GM18517 (cell line): ENCODE results near the gene MED31.
"Not testable (repeated sequence)": the region's sequence is repeated elsewhere in the genome, so short reads cannot be mapped to it uniquely, and the experiment has no call there.

Source experiments
- ATAC-seq: cut with Tn5 transposase; IDR thresholded peaks from one replicate; pipeline ENCODE4 v1.9.1; 2021; ENCODE audit warnings: mild to moderate bottlenecking, moderate library complexity; ENCODE audit not compliant: unreplicated experiment

Gene MED31

GRCh38 chr17:6677946-6678345, 26.5 kb upstream of the MED31 start:
- no peak for ATAC-seq

GRCh38 chr17:6677158-6677831, 25.9 kb upstream of the MED31 start:
- ATAC-seq: no peak

- ATAC-seq: no peak
Measured at GRCh38 chr17:6676802-6677157, 25.4 kb upstream of the MED31 start.

- ATAC-seq: no peak
Measured at GRCh38 chr17:6675201-6675825, 23.9 kb upstream of the MED31 start.

- no peak for ATAC-seq
Measured at GRCh38 chr17:6674586-6674985, 23.2 kb upstream of the MED31 start.

- no peak for ATAC-seq
Measured at GRCh38 chr17:6671431-6671830, 20.0 kb upstream of the MED31 start.

- ATAC-seq: no peak
Measured at GRCh38 chr17:6670999-6671398, 19.6 kb upstream of the MED31 start.

GRCh38 chr17:6670571-6670970, 19.2 kb upstream of the MED31 start:
- no peak for ATAC-seq

GRCh38 chr17:6669479-6670212, 18.2 kb upstream of the MED31 start:
- no peak for ATAC-seq

GRCh38 chr17:6668727-6669425, 17.5 kb upstream of the MED31 start:
- no peak for ATAC-seq

- ATAC-seq: no peak
Measured at GRCh38 chr17:6668219-6668618, 16.8 kb upstream of the MED31 start.

- ATAC-seq: no peak
Measured at GRCh38 chr17:6667516-6667915, 16.1 kb upstream of the MED31 start.

- ATAC-seq: no peak
Measured at GRCh38 chr17:6666557-6666956, 15.2 kb upstream of the MED31 start.

- no peak for ATAC-seq
Measured at GRCh38 chr17:6666077-6666521, 14.7 kb upstream of the MED31 start.

GRCh38 chr17:6663200-6663599, 11.8 kb upstream of the MED31 start:
- not testable (repeated sequence) for ATAC-seq

- no peak for ATAC-seq
Measured at GRCh38 chr17:6661464-6661848, 10.1 kb upstream of the MED31 start.

GRCh38 chr17:6660805-6661463, 9.5 kb upstream of the MED31 start:
- ATAC-seq: peak; percentile 77

- no peak for ATAC-seq
Measured at GRCh38 chr17:6660101-6660500, 8.7 kb upstream of the MED31 start.

- not testable (repeated sequence) for ATAC-seq
Measured at GRCh38 chr17:6658411-6658810, 7.0 kb upstream of the MED31 start.

GRCh38 chr17:6657633-6658287, 6.4 kb upstream of the MED31 start:
- no peak for ATAC-seq
